Inferior parietal cortex (tissue), 1 donor: ENCODE measurements around the gene SIGLECL1.
A peak's percentile ranks its signal among the peaks of the same experiment; 100 is the strongest.

ENCODE experiments used
- DNase-seq: peaks from one replicate; pipeline ENCODE4 v3.0.0-alpha.2; 2016; ENCODE audit errors: extremely low spot score

SIGLECL1 gene

GRCh38 chr19:51252306-51253079, 1.6 kb downstream of the SIGLECL1 start:
- DNase-seq = no peak

GRCh38 chr19:51253088-51253806, 2.4 kb downstream of the SIGLECL1 start:
- no peak for DNase-seq

DNA sequence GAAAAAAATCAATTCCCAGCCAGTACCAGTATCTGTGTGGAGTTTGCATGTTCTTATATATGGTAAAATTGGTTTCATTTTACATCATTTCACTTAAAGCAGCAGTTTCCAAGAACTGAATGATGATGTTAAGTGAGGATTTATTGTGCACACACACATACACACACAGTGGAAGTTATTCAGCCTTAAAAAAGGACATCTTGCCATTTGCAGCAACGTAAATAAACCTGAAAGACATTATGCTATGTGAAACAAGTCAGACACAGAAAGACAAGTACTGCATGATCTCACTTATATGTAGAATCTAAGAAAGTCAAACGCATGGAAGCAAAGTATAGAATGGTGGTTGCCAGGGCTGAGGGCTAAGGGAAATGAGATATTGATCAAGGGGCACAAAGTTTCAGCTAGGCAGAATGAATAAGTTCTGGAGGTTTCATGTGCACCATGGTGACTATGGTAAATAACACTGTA, 5.3 kb downstream of the SIGLECL1 start:
- no peak for DNase-seq

- no peak for DNase-seq
Measured at GRCh38 chr19:51257471-51257870, 6.6 kb downstream of the SIGLECL1 start.

DNA sequence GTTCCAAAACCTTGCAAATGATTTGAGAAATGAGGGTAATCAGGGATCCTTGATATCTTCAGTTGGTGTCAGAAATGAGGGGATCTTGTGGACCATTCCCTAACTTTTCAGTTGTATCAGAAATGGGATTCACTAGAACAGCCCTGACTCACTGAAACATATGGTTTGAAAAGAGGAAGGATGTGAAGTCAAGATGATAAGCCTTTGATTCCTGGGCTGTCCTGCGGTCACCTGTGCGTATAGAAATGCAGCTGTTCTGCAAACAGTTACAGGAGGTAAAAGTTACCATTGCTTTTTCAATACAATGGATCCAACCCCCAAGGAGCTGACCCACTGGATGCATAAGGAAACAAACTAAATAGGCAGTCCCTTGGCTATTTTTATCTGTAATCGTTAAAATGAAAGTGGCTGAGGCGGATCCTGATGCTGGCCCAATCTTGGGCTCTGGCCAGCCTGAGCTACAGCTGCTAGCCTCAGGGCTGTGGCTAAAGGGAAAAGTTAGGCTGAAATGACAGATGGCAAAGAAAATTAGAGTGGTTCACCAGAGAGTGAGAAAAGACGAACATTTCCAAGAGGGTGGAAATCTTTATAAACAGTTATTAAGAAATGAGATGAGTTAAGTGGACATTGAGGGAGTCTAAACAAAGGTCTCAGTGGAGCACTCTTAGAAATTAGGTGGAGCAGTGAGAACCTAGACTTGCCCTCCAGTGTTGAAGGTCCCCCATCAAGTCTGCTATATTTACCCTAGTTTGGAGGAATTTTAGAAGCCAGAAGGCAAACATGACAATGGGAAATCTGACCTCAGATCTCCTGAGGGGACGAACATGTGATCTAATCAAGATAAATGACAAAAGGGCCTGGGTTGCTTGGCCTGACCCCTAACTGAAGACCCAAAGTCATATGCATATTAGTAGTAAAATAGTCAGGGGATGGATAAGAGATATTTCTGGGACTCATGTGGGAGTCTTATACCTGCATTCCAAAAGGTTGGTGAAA, 7.6 kb downstream of the SIGLECL1 start:
- no peak for DNase-seq

GRCh38 chr19:51259348-51260245, 8.7 kb downstream of the SIGLECL1 start:
- DNase-seq = peak; percentile 68

GRCh38 chr19:51263808-51264207, 12.9 kb downstream of the SIGLECL1 start:
- DNase-seq = no peak

DNA sequence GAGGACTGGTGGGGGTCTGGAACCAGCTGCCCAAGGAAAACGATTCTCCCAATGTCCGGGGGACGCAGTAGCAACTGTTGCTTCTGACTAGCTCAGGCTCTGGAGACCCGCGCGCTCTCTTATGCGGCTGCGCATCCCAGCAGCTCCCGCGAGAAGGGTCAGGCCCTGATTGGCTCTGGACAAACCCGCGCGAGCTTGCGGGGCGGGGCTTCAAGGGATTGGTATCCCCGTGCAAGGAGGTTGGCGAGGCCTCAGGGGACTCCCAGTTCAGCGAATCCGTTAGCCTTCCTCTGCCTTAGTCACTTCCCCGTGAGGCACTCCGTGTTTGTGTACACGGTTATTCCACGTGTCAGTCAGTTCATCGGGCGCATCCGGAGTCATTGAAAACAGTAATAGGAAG, 20.2 kb downstream of the SIGLECL1 start:
- no peak for DNase-seq

GRCh38 chr19:51272183-51272810, 21.4 kb downstream of the SIGLECL1 start:
- DNase-seq = no peak

DNA sequence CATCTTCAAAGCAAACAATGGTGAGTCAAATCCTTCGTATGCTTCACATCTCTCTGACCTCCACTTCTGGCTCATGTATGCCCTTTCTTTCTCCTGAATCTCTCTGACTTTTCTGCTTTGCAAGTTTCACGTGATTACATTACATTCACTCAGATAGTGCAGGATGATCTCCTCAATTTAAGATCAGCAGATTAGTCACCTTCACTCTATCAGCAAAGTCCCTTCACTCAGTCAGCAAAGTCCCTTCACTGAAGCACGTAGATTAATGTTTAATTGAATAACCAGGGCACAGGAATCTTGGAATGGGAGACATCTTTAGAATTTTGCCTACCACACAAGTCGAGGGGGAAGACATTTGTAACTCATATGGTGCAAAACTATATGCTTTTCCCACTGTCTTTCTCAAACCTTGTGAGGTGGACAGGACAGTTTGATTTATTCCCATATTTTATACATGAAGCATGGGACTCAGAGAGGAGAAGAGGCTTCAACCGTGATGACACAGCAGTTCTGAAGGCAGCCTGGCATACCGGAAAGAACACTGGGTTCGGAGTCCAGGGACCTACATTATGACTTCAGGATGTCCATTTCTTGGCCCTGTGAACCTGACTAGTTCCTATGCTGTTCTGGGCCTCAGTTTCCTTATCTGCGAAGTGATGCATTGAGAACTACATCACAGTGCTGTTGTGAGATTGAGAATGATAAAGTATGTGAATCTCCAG, 23.3 kb downstream of the SIGLECL1 start:
- DNase-seq = no peak

GRCh38 chr19:51277112-51277511, 26.2 kb downstream of the SIGLECL1 start:
- DNase-seq = no peak

- DNase-seq = no peak
Measured at GRCh38 chr19:51282335-51282734, 31.5 kb downstream of the SIGLECL1 start.

- no peak for DNase-seq
Measured at GRCh38 chr19:51285682-51286081, 34.8 kb downstream of the SIGLECL1 start.

DNA sequence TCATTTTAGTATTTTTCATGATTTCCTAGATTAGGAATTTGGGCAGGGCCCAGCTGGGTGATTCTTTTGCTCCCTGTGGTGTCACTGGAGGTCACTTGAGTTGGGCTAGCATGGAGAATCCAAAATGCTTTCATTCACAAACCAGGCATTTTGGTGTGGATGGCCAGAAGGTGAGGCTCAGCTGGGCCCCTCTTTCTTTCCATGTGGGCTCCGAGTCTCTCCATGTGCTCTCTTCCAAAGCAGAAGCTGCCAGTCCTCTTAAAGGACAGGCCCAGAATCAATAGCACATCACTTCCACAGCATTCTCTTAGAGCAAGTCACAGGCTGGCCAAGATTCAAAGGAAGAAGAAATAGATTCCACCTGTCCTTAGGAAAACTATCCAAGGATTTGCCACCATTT, 38.8 kb downstream of the SIGLECL1 start:
- no peak for DNase-seq

DNA sequence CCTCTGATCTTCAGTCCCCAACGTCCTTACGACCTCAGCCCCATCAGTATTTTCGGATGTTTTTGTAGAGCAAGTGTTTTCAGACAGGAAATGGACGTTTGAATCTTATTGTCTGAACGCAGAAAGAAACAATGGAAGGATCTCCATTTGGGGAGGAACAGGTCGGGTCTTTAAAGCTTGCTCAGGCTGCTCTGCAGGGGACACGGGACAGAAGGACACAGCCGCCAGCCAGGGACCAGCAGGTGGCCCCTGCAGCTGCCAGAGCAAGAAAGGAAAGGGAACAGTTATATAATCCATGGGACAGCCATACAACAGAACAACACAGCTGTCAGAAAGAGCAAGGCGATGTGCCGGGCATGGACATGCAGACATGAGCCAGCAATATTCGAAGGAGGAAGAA, 42.1 kb downstream of the SIGLECL1 start:
- no peak for DNase-seq

DNA sequence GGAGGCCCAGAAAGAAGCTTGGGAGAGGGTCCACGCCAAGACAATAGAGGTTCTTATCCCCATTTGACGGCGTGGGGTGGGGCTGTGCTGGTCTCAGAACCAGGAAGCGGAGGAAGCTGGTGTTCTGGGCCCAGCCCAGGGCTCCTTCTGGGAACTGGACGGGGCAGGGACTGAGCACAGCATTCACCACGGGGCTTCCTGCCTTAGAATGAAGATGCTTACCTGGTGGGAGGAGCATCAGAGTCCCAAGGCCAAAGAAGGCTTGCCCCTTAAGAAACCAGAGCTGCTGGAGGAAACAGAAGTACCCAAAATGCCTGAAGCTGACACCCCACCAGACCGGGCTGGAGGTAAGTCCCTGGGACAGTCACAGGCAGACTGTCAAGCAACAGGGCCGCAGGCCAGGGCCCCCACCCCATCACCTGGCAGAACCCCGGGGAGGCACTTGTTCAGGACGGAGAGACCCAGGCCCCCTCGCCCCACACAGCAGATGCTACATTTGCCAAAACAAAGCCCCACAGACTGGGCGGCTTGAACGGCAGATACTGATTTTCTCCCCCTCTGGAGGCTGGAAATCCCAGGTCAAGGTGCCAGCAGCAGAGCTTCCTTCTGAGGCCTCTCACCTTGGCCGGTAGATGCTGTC, 42.8 kb downstream of the SIGLECL1 start:
- no peak for DNase-seq

GRCh38 chr19:51294211-51294976, 43.5 kb downstream of the SIGLECL1 start:
- no peak for DNase-seq

DNA sequence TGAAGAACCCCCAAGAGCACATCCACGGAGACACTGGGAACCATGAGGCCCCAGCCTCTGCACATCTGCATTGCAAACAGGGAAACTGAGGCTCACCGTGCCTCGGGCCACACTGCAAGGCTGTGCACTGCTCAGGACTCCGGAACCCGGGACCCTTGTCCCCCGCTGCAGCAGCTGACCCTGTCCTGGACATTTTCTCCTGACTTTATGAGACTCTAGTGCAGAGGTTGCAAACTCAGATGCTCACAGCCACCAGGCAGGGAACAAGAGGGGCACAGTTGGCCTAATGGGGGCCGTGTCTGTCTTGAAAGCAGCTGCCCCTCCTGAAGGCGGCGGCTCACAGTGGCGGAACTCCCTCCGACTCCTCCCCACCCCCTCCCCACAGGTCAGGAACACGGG, 44.1 kb downstream of the SIGLECL1 start:
- no peak for DNase-seq
